Measurements from ENCODE around the gene POPDC3. TPM values are rescaled to one million over a fixed set of nuclear protein-coding genes. Genes with fewer than 3 reads are reported as not detected.
"Not testable (repeated sequence)": the region's sequence is repeated elsewhere in the genome, so short reads cannot be mapped to it uniquely, and the experiment has no call there.

Gene POPDC3
- total RNA-seq = 1 to 10 TPM in 1 of 4 donors, not detected in 3; 1.5 TPM

GRCh38 chr6:105179244-105180065, at the start of gene POPDC3:
Gene POPDC3 (minus strand): TSS chr6:105180014. CDS start chr6:105161909, 18,105 bp downstream.
- no CpG with 5 or more reads among the region's 90 CpGs for WGBS, 2 donors (ENCODE audit: low coverage in 1 of 2)
- Histone ChIP-seq H3K4me3 (peak within 1 kb of the TSS in 1 of 2 donors; percentile 51), H3K4me1 (peaks cover 0 to 17% (median 0%) of the 10 kb centered on the region in 3 donors), H3K36me3 (no peaks in the 10 kb centered on the region), H3K9me3 (no peaks in the 10 kb centered on the region), H3K27ac (no peak within 1 kb of the TSS), H3K27me3 (peaks cover 66% of the 10 kb centered on the region)
- TF ChIP-seq POLR2A (IDR thresholded peaks at IDR 0.05) (no peak), POLR2AphosphoS5 (IDR thresholded peaks at IDR 0.05) (no peak), CTCF (IDR thresholded peaks at IDR 0.05) (no peak), EP300 (IDR thresholded peaks at IDR 0.05) (no peak)
- peak; percentile 25 for ATAC-seq

- H3K4me3 ChIP-seq = no peak overlapping the region
- no peaks in the 10 kb centered on the region for H3K36me3 ChIP-seq
- no peak for ATAC-seq
- no peaks in the 10 kb centered on the region for H3K9me3 ChIP-seq
- WGBS, 2 donors (ENCODE audit: low coverage in 1 of 2) = 76 to 79% methylated on average over 3 of the region's 3 CpGs
- no peaks in the 10 kb centered on the region for H3K27me3 ChIP-seq
- no peaks in the 10 kb centered on the region for H3K4me1 ChIP-seq
- no peak overlapping the region for H3K27ac ChIP-seq
- TF ChIP-seq POLR2AphosphoS5 (IDR thresholded peaks at IDR 0.05) (no peak), POLR2A (IDR thresholded peaks at IDR 0.05) (no peak), EP300 (IDR thresholded peaks at IDR 0.05) (no peak), CTCF (IDR thresholded peaks at IDR 0.05) (no peak)
Observed at GRCh38 chr6:105227295-105227767, 47.5 kb upstream of the POPDC3 start.

GRCh38 chr6:105226598-105227294, 46.9 kb upstream of the POPDC3 start:
- no peaks in the 10 kb centered on the region for H3K27me3 ChIP-seq
- no peaks in the 10 kb centered on the region for H3K4me1 ChIP-seq
- ATAC-seq = no peak
- no peak overlapping the region for H3K4me3 ChIP-seq
- H3K36me3 ChIP-seq = no peaks in the 10 kb centered on the region
- WGBS, 2 donors (ENCODE audit: low coverage in 1 of 2) = 30 to 49% methylated on average over 7 of the region's 7 CpGs
- TF ChIP-seq EP300 (IDR thresholded peaks at IDR 0.05) (no peak), CTCF (IDR thresholded peaks at IDR 0.05) (no peak), POLR2AphosphoS5 (IDR thresholded peaks at IDR 0.05) (no peak), POLR2A (IDR thresholded peaks at IDR 0.05) (no peak)
- H3K9me3 ChIP-seq = no peaks in the 10 kb centered on the region
- H3K27ac ChIP-seq = no peak overlapping the region

- Histone ChIP-seq H3K4me3 (no peak overlapping the region), H3K36me3 (no peaks in the 10 kb centered on the region), H3K27ac (no peak overlapping the region), H3K4me1 (no peaks in the 10 kb centered on the region), H3K27me3 (no peaks in the 10 kb centered on the region), H3K9me3 (no peaks in the 10 kb centered on the region)
- no peak for ATAC-seq
- TF ChIP-seq EP300 (IDR thresholded peaks at IDR 0.05) (no peak), POLR2A (IDR thresholded peaks at IDR 0.05) (no peak), CTCF (IDR thresholded peaks at IDR 0.05) (no peak), POLR2AphosphoS5 (IDR thresholded peaks at IDR 0.05) (no peak)
- no CpG with 5 or more reads among the region's 1 CpG for WGBS, 2 donors (ENCODE audit: low coverage in 1 of 2)
Observed at GRCh38 chr6:105223242-105223641, 43.4 kb upstream of the POPDC3 start.

- 100% methylated on average over 2 of the region's 2 CpGs; no CpG with 5 or more reads in 1 of the 2 donors for WGBS, 2 donors (ENCODE audit: low coverage in 1 of 2)
- not testable (repeated sequence) for H3K27me3 ChIP-seq, ATAC-seq, H3K27ac ChIP-seq, H3K4me3 ChIP-seq, H3K4me1 ChIP-seq, H3K9me3 ChIP-seq, H3K36me3 ChIP-seq
Observed at GRCh38 chr6:105221219-105221618, 41.4 kb upstream of the POPDC3 start.
